Left ventricle myocardium inferior (tissue), 1 donor: ENCODE data around the gene PRPF18. TPM values are rescaled to one million over a fixed set of nuclear protein-coding genes. Genes with fewer than 3 reads are reported as not detected.

Experiments
- DNase-seq: peaks from one replicate; pipeline ENCODE4 v3.0.0-alpha.2; 2020
- H3K27ac ChIP-seq: fragments of 200-600 bp; replicated peaks from 2 replicates; pipeline ENCODE4 v1.8.0; 2021
- H3K27me3 ChIP-seq: fragments of 200-600 bp; 2 replicates; pipeline ENCODE4 v1.8.0; 2021; ENCODE audit warnings: low read depth
- H3K36me3 ChIP-seq: fragments of 200-600 bp; 2 replicates; pipeline ENCODE4 v1.8.0; 2021
- H3K4me1 ChIP-seq: fragments of 200-600 bp; 2 replicates; pipeline ENCODE4 v1.8.0; 2021
- H3K4me3 ChIP-seq: fragments of 200-600 bp; 2 replicates; pipeline ENCODE4 v1.8.0; 2021; ENCODE audit warnings: mild to moderate bottlenecking, moderate library complexity
- H3K9me3 ChIP-seq: fragments of 200-600 bp; replicated peaks from 2 replicates; pipeline ENCODE4 v1.8.0; 2021
- intact Hi-C: fragments of 100-400 bp; cut with micrococcal nuclease; formaldehyde crosslinking; loops from one replicate; pipeline ENCODE4 v1.11.0; 2022
- total RNA-seq: library from RNA; stranded (reverse); fragmentation: NEBNext Ultra II Directional; extraction: Animal tissue kit (Norgen Biotek cat#: 25700); gene quantifications from one replicate; pipeline ENCODE4 v1.2.1, GENCODE V29; 2021
- TF ChIP-seq, protein P1 (sequence below): fragments of 200-600 bp; IDR thresholded peaks from 2 replicates; pipeline ENCODE4 v1.8.0; 2021; ENCODE audit warnings: antibody characterized with exemption, mild to moderate bottlenecking, borderline replicate concordance
- donor health status: DM: no; HTN: yes; CAD: no; lungs with severe emphysema.

PRPF18 gene
- total RNA-seq, 1 donor from 2014 or later, result 14.7 TPM

DNA sequence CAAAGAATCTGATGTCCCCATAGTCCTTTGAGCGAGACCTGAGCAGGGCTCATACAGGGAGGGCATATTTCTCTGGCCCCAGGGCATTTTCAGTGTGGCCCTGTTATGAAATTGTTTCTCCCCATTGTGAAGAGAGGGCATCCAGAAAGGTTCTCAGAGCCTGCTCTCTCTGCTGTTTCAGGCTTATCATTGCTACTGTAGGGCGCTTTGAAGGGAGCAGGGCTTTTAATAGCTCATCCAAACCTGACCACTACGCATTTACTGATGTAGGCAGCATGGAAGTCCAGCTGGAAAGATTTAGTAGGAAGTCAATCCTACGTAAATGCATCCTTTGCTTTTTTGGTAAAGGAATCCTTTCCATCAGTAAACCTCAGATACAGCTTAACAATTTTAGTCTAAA lies 68.1 kb downstream of the PRPF18 start:
- no peak for DNase-seq
- Histone ChIP-seq H3K36me3 (peaks cover 90% of the 10 kb centered on the region), H3K27me3 (no peaks in the 10 kb centered on the region), H3K4me1 (peaks cover 48% of the 10 kb centered on the region), H3K27ac (peak overlapping the region; percentile 22), H3K9me3 (no peaks in the 10 kb centered on the region), H3K4me3 (no peak overlapping the region)
- TF ChIP-seq, protein P1, sequence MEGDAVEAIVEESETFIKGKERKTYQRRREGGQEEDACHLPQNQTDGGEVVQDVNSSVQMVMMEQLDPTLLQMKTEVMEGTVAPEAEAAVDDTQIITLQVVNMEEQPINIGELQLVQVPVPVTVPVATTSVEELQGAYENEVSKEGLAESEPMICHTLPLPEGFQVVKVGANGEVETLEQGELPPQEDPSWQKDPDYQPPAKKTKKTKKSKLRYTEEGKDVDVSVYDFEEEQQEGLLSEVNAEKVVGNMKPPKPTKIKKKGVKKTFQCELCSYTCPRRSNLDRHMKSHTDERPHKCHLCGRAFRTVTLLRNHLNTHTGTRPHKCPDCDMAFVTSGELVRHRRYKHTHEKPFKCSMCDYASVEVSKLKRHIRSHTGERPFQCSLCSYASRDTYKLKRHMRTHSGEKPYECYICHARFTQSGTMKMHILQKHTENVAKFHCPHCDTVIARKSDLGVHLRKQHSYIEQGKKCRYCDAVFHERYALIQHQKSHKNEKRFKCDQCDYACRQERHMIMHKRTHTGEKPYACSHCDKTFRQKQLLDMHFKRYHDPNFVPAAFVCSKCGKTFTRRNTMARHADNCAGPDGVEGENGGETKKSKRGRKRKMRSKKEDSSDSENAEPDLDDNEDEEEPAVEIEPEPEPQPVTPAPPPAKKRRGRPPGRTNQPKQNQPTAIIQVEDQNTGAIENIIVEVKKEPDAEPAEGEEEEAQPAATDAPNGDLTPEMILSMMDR, result no peak
- intact Hi-C loops, result no loop called here

DNA sequence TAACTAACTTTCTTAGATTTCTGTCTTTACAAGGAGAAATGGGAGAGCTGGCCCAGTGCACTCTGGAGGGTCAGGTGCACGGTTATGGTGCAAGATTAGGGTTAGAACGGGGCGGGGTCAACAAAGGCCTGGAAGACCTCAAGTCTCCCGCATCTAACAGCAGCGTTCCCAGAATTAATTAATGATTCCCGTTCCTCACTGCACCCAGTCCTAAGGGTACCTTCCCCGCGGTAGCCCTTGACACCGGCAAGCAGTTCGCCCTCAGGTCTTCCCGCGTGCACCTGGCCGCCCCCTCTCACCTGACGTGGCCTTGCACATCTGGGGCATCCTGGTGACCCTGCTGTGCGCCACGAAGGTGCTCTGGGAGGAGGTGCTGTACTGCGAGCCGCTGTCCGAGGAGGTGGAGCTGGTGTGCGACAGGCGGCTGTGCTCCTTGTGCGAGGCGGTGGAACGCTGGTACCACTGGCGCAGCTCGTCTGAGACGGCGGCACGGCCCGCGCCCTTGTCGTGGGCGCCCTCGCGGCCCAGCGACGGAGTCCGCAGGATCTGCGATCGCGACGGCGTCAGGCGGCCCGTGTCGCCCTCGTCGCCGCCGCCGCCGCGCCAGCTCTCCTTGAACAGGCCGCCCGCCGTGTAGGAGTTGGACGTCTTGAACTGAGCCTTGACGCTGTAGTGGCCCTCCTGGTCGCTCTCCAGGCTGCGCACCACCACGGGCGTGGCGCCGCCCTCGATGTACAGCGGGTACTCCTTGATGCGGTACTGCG lies 69.8 kb downstream of the PRPF18 start:
- Histone ChIP-seq H3K4me1 (peaks cover 63% of the 10 kb centered on the region), H3K4me3 (no peak overlapping the region), H3K27ac (no peak overlapping the region), H3K9me3 (no peaks in the 10 kb centered on the region), H3K27me3 (no peaks in the 10 kb centered on the region), H3K36me3 (peaks cover 81% of the 10 kb centered on the region)
- DNase-seq, result no peak
- TF ChIP-seq, protein P1, result no peak
- intact Hi-C loops, result no loop called here

DNA sequence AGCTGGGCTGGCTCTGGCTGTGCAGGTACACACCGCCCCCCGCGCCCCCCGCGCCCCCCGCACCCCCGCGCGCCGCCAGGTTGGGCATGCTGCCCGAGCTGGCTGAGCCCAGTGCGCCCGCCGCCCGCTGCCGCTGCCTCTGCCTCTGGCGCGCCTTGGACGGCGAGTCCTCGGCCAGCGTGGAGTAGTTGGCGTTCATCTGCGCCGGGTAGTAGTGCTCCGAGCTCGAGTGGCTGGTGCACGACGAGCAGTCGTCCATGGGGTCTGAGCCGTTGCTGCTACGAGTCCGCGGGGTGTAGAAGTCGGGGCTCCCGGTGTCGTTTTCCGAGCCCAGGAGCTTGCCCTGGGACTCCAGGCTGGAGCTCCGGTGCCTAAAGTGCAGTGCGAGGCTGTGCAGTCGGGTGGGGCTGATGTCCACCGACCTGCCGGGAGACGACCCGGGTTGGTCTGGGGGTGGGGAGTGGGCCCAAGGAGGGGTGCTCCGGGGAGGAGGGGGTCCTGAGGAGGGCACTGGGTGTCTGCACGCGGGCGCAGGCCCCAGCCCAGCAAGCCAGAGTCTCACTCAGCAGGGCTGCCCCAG lies 70.4 kb downstream of the PRPF18 start:
- TF ChIP-seq, protein P1, result no peak
- intact Hi-C loops, result no loop called here
- DNase-seq, result no peak

DNA sequence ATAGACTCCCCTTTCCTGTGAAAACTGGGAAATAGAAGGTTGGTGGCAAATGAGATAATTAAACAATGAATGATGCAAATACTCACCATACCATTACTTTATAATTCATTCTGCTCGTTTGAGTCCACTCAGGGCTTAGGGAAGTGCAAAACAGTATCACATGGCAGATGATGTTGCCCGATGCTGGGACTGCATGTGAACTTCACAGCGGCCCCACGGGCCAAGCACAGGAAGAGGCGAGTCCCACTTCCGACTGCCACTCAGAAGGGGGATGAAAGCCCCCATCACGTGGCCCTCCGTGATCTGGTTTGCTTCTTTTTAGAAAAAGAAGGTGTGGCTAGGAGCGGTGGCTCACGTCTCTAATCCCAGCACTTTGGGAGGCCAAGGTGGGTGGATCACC lies 71.5 kb downstream of the PRPF18 start:
- no peak for DNase-seq
- TF ChIP-seq, protein P1, result no peak
- Histone ChIP-seq H3K4me1 (peaks cover 59% of the 10 kb centered on the region), H3K36me3 (peaks cover 81% of the 10 kb centered on the region), H3K4me3 (no peak overlapping the region), H3K9me3 (no peaks in the 10 kb centered on the region), H3K27me3 (no peaks in the 10 kb centered on the region), H3K27ac (peak overlapping the region; percentile 79)
- intact Hi-C loops, result no loop called here

More for the DNA sequence above, 70.4 kb downstream of the PRPF18 start:
- Histone ChIP-seq H3K9me3 (no peaks in the 10 kb centered on the region), H3K4me3 (no peak overlapping the region), H3K27me3 (no peaks in the 10 kb centered on the region), H3K27ac (no peak overlapping the region), H3K4me1 (peaks cover 69% of the 10 kb centered on the region), H3K36me3 (peaks cover 81% of the 10 kb centered on the region)

DNA sequence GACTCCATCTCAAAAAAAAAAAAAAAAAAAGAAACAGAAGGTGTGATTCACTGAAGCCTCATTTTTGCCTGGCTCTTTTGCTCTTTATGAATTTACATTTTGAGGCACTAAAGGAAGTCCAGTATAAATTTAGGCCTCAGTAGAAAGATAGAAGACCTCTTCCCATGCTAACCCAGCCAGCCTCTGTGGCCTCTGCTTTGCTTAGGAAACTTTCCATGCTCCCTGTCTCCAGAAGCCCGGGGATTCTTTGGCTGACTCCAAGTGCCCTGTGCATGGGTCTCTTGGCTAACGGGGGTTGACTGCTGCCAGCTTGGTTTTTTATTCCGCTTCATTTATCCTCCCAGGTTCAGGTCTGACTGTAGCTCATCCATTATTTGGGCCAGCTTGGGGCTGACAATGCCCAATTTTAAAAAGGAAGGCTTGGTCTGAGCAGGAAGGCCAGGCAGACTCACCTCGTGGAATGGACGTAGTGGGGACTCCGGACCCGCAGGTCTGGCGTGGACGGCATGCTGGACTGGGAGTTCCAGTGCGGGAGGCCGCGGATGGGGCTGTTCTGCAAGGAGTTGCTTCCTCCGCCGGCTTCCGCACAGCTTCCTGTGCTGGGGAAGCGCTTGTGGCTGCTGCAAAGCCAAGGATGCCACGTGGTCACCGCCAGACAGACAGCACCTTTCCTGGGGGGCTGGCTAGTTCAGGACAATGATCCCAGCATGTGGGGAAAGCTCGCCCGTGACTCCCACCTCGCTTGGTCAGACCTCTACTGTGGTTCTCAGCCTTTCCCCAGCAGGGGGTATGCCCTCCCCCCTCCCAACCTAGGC lies 72.3 kb downstream of the PRPF18 start:
- TF ChIP-seq, protein P1, result no peak
- H3K4me1 ChIP-seq, result peaks cover 57% of the 10 kb centered on the region
- H3K4me3 ChIP-seq, result no peak overlapping the region
- H3K27me3 ChIP-seq, result no peaks in the 10 kb centered on the region
- H3K36me3 ChIP-seq, result peaks cover 81% of the 10 kb centered on the region
- DNase-seq, result peak; percentile 65
- peak overlapping the region; percentile 79 for H3K27ac ChIP-seq
- H3K9me3 ChIP-seq, result no peaks in the 10 kb centered on the region
- intact Hi-C loops, result no loop called here
